ENCODE results near the gene OR5A1. TPM values are rescaled to one million over a fixed set of nuclear protein-coding genes. Genes with fewer than 3 reads are reported as not detected.
A peak's percentile ranks its signal among the peaks of the same experiment; 100 is the strongest.
"Not testable (repeated sequence)": the region's sequence is repeated elsewhere in the genome, so short reads cannot be mapped to it uniquely, and the experiment has no call there.

OR5A1 gene
- polyA plus RNA-seq, 3 donors: not detected

- H3K9me3 Mint-ChIP-seq: no peaks in the 10 kb centered on the region
- no peak overlapping the region for H3K4me2 ChIP-seq (replicated peaks; ENCODE audit: extremely low read depth, low read length, poor library complexity, severe bottlenecking)
- peaks cover 0 to 3% (median 1%) of the 10 kb centered on the region in 3 donors for H3K27me3 Mint-ChIP-seq (ENCODE audit: low read depth in 3 of 3)
- 100% methylated on average over 1 of the region's 4 CpGs for WGBS (ENCODE audit: insufficient coverage)
- H3K27ac ChIP-seq (ENCODE audit: low read depth in 1 of 2, low read length in 2 of 2): no peak overlapping the region
- no peak overlapping the region for H3K4me3 ChIP-seq (replicated peaks in 1 of 3; ENCODE audit: low read depth in 2 of 3, low read length in 3 of 3)
- no peak overlapping the region for H3K4me3 Mint-ChIP-seq
- H3K4me1 Mint-ChIP-seq: no peaks in the 10 kb centered on the region
- H3K27me3 ChIP-seq (ENCODE audit: control insufficient read depth in 2 of 2, insufficient read depth in 2 of 2, low read length in 2 of 2): no peaks in the 10 kb centered on the region
- H3K36me3 Mint-ChIP-seq: no peaks in the 10 kb centered on the region
- TF ChIP-seq CTCF (IDR thresholded peaks at IDR 0.05): peak; percentile 89
- H3K36me3 ChIP-seq (replicated peaks in 1 of 2; ENCODE audit: control insufficient read depth in 1 of 2, insufficient read depth in 2 of 2, low read length in 2 of 2): no peaks in the 10 kb centered on the region
- no peaks in the 10 kb centered on the region for H3K79me2 ChIP-seq (ENCODE audit: insufficient read depth, low read length)
- no peaks in the 10 kb centered on the region for H4K20me1 ChIP-seq (ENCODE audit: insufficient read depth, low read length)
- H3K27ac Mint-ChIP-seq: no peak overlapping the region
- no peaks in the 10 kb centered on the region for H3K9me3 ChIP-seq (replicated peaks in 1 of 2; ENCODE audit: control insufficient read depth in 1 of 2, insufficient read depth in 1 of 2, low read length in 2 of 2)
- peak; percentile 66 to 78 (median 66) for DNase-seq
- H2AFZ ChIP-seq (ENCODE audit: insufficient read depth, low read depth, low read length, poor library complexity, severe bottlenecking): no peak overlapping the region
- intact Hi-C loops (cut with micrococcal nuclease): loop anchor here (2.0 to 10.0 kb wide), 4 partner anchors 138 to 259 kb away; partner anchors contain the start of gene DTX4 (in 1 of the 2)
- no peak overlapping the region for H3K9ac ChIP-seq (ENCODE audit: insufficient read depth, low read length, poor library complexity, severe bottlenecking)
- H3K4me1 ChIP-seq (ENCODE audit: control insufficient read depth in 1 of 2, insufficient read depth in 2 of 2, low read length in 2 of 2): no peaks in the 10 kb centered on the region
Observed at GRCh38 chr11:59429924-59430516, 6.2 kb upstream of the OR5A1 start.

- Histone ChIP-seq H3K36me3 (replicated peaks in 1 of 2; ENCODE audit: control insufficient read depth in 1 of 2, insufficient read depth in 2 of 2, low read length in 2 of 2) (no peaks in the 10 kb centered on the region), H3K79me2 (ENCODE audit: insufficient read depth, low read length) (no peaks in the 10 kb centered on the region), H2AFZ (ENCODE audit: insufficient read depth, low read depth, low read length, poor library complexity, severe bottlenecking) (no peak overlapping the region), H3K27ac (ENCODE audit: low read depth in 1 of 2, low read length in 2 of 2) (no peak overlapping the region), H3K9me3 (replicated peaks in 1 of 2; ENCODE audit: control insufficient read depth in 1 of 2, insufficient read depth in 1 of 2, low read length in 2 of 2) (no peaks in the 10 kb centered on the region), H3K9ac (ENCODE audit: insufficient read depth, low read length, poor library complexity, severe bottlenecking) (no peak overlapping the region), H3K27me3 (ENCODE audit: control insufficient read depth in 2 of 2, insufficient read depth in 2 of 2, low read length in 2 of 2) (no peaks in the 10 kb centered on the region), H4K20me1 (ENCODE audit: insufficient read depth, low read length) (no peaks in the 10 kb centered on the region), H3K4me2 (replicated peaks; ENCODE audit: extremely low read depth, low read length, poor library complexity, severe bottlenecking) (no peak overlapping the region), H3K4me3 (replicated peaks in 1 of 3; ENCODE audit: low read depth in 2 of 3, low read length in 3 of 3) (no peak overlapping the region), H3K4me1 (ENCODE audit: control insufficient read depth in 1 of 2, insufficient read depth in 2 of 2, low read length in 2 of 2) (peaks cover 3 to 5% of the 10 kb centered on the region in 2 donors)
- TF ChIP-seq CTCF (IDR thresholded peaks at IDR 0.05): no peak
- Mint-ChIP-seq H3K27me3 (ENCODE audit: low read depth in 3 of 3) (peaks cover 0 to 1% (median 0%) of the 10 kb centered on the region in 3 donors), H3K4me3 (no peak overlapping the region), H3K36me3 (no peaks in the 10 kb centered on the region), H3K27ac (no peak overlapping the region), H3K4me1 (peaks cover 6% of the 10 kb centered on the region), H3K9me3 (no peaks in the 10 kb centered on the region)
- WGBS (ENCODE audit: insufficient coverage): 88% methylated on average over 3 of the region's 7 CpGs
- DNase-seq: no peak
- intact Hi-C loops (cut with micrococcal nuclease): no loop called here
Observed at GRCh38 chr11:59437770-59438169, 1.5 kb downstream of the OR5A1 start.

- H3K27me3 ChIP-seq (ENCODE audit: control insufficient read depth in 2 of 2, insufficient read depth in 2 of 2, low read length in 2 of 2); H3K4me1 Mint-ChIP-seq; H3K9ac ChIP-seq (ENCODE audit: insufficient read depth, low read length, poor library complexity, severe bottlenecking); H3K36me3 Mint-ChIP-seq; H2AFZ ChIP-seq (ENCODE audit: insufficient read depth, low read depth, low read length, poor library complexity, severe bottlenecking); H3K36me3 ChIP-seq (replicated peaks in 1 of 2; ENCODE audit: control insufficient read depth in 1 of 2, insufficient read depth in 2 of 2, low read length in 2 of 2); H3K79me2 ChIP-seq (ENCODE audit: insufficient read depth, low read length); DNase-seq; H3K27ac Mint-ChIP-seq; H3K27ac ChIP-seq (ENCODE audit: low read depth in 1 of 2, low read length in 2 of 2); H3K9me3 ChIP-seq (replicated peaks in 1 of 2; ENCODE audit: control insufficient read depth in 1 of 2, insufficient read depth in 1 of 2, low read length in 2 of 2); H3K4me2 ChIP-seq (replicated peaks; ENCODE audit: extremely low read depth, low read length, poor library complexity, severe bottlenecking); H4K20me1 ChIP-seq (ENCODE audit: insufficient read depth, low read length); H3K4me3 ChIP-seq (replicated peaks in 1 of 3; ENCODE audit: low read depth in 2 of 3, low read length in 3 of 3); intact Hi-C loops (cut with micrococcal nuclease); H3K4me1 ChIP-seq (ENCODE audit: control insufficient read depth in 1 of 2, insufficient read depth in 2 of 2, low read length in 2 of 2); H3K4me3 Mint-ChIP-seq; H3K27me3 Mint-ChIP-seq (ENCODE audit: low read depth in 3 of 3): not testable (repeated sequence)
- peaks cover 4 to 13% (median 8%) of the 10 kb centered on the region in 7 donors for H3K9me3 Mint-ChIP-seq
- WGBS (ENCODE audit: insufficient coverage): no CpG with 5 or more reads among the region's 1 CpG
Observed at GRCh38 chr11:59445624-59446023, 9.4 kb downstream of the OR5A1 start.

Data from CD14-positive monocyte (primary cell).